Fibroblast of peridontal ligament (primary cell): ENCODE results near the gene MTRR.

Experiments
- DNase-seq: peaks from one replicate; pipeline ENCODE4 v3.0.0-alpha.2; 2010; ENCODE audit errors: extremely low read depth

MTRR gene

GRCh38 chr5:7868773-7869473 is at the start of gene MTRR, which contains the start of gene FASTKD3:
Gene MTRR (plus strand): TSS chr5:7869148. CDS start chr5:7870795, 1,647 bp downstream.
Gene FASTKD3 (minus strand): TSS chr5:7869031. CDS start chr5:7868083, 948 bp downstream.
- peak; percentile 89 for DNase-seq

GRCh38 chr5:7822449-7822848 is 46.5 kb upstream of the MTRR start:
- DNase-seq = no peak

DNA sequence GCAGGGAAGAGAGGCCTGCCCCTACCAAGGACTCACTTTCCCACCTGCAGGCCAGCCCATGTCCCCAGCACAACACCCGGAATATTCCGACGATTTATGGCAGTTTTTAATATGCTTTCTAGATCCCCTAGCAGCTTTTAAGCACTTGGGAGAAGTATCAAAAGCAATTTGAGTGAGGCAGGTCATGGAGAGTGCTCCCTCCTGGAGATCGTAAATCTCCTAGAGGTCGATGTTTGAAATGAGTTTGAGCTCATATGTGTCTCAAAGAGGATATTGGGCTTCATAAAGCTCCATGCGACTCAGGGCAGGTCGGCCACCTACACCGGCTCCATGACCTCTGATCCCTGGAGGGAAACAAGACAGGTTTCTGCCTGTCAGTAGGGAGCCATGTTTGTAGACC is 45.4 kb upstream of the MTRR start:
- no peak for DNase-seq

DNA sequence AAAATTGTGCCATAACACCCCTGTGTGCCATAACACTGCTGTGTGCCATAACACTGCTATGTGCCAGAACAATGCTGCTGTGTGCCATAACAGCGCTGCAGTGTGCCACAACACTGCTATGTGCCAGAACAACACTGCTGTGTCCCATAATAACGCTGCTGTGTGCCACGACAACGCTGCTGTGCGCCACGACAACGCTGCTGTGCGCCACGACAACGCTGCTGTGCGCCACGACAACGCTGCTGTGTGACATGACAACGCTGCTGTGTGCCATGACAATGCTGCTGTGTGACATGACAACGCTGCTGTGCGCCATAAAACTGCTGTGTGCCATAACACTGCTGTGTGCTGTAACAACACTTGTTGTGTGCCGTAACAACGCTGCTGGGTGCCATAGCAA is 44.0 kb upstream of the MTRR start:
- DNase-seq = no peak

GRCh38 chr5:7825630-7826029 is 43.3 kb upstream of the MTRR start:
- no peak for DNase-seq

DNA sequence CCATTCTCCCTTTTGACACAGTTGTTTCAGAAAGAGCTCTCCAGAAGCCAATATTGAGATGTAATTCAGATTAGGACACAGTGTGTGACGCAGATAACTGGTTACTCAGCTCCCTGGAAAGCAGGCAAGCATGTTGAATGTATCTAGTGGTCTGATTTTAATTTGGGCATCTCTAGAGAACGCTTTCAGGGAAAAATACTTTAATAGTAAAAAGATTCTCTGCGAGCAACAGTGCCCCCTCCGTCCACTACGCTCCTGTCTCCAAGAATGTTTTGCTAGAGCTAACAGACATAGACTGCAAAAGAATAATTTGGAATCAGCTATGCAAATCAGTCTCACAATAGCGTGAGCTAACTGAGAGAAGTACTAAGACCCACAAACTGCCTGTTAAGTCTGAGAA is 41.3 kb upstream of the MTRR start:
- peak; percentile 73 for DNase-seq

- DNase-seq = no peak
Measured at GRCh38 chr5:7828269-7828668, 40.7 kb upstream of the MTRR start.

DNA sequence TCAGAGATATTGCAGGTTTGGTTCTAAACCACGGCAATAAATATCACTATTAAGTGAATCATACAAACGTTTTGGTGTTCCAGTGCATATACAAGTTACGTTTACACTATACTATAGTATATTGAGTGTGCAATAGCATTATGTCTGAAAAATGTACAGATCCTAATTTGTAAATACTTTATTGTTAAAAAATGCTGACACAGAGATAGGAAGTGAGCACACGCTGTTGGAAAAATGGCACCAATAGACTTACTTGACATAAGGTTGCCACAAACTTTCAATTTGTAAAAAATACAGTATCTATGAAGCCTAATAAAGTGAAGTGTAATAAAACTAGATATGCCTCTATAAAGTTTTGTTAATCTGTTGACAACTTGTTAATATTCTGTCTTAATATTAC is 34.0 kb upstream of the MTRR start:
- DNase-seq = no peak

DNA sequence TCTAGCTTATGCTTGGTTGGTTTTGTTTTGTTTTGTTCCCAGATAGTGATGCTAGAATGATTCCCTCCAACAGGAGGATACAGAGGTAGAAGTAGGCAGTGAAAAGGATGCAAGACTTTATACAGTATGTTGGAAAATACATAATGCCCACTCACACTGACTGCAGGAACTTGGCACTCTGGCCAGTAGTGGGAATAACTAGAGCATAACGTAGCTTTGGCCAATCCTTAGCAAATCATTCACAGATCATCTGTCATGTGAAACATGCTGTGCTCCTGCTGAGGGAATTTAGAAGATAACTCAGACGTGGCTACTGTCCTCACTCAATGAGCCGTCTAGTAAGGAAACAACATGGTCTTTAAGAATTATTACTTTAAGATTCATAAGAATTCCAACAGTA is 31.5 kb upstream of the MTRR start:
- no peak for DNase-seq

GRCh38 chr5:7842531-7842930 is 26.4 kb upstream of the MTRR start:
- DNase-seq = no peak

- DNase-seq = no peak
Measured at GRCh38 chr5:7844901-7845300, 24.0 kb upstream of the MTRR start.

DNA sequence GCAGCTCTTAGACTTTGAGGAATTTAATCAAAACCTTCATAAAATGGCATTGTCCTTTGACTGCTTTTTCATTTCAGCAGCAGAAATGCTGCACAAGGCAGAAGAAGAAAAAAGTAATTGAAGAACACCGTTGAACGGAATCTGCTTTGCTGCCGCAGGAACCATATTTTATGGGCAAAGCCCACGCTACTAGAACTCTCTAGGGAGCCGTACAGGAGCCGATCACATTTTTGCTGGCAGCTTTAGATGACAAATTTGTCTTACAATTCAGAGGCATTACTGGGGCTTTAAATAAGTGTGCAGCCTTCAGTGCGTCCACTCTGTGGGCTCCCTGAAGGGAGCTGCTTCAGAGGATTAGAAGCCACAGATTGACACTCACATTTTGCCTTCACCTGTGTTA is 23.4 kb upstream of the MTRR start:
- DNase-seq = no peak

DNA sequence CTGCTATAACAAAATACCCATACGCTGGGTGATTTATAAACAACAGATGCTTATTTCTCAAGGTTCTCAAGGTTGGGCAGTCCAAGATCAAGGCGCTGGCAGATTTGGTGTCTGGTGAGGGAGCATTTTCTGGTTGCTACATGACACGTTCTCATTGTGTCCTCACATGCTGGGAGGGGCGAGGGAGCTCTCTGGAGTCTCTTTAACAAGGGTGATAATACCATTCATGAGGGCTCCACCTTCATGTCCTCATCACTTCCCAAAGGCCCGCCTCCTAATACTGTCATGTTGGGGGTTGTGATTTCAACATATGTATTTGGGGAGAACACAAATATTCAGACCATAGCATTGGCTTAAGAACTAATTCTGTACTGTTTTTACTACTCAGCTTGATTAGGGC is 22.6 kb upstream of the MTRR start:
- no peak for DNase-seq

- peak; percentile 59 for DNase-seq
Measured at GRCh38 chr5:7848296-7848695, 20.7 kb upstream of the MTRR start.

GRCh38 chr5:7849681-7850394 is 19.1 kb upstream of the MTRR start:
- no peak for DNase-seq

DNA sequence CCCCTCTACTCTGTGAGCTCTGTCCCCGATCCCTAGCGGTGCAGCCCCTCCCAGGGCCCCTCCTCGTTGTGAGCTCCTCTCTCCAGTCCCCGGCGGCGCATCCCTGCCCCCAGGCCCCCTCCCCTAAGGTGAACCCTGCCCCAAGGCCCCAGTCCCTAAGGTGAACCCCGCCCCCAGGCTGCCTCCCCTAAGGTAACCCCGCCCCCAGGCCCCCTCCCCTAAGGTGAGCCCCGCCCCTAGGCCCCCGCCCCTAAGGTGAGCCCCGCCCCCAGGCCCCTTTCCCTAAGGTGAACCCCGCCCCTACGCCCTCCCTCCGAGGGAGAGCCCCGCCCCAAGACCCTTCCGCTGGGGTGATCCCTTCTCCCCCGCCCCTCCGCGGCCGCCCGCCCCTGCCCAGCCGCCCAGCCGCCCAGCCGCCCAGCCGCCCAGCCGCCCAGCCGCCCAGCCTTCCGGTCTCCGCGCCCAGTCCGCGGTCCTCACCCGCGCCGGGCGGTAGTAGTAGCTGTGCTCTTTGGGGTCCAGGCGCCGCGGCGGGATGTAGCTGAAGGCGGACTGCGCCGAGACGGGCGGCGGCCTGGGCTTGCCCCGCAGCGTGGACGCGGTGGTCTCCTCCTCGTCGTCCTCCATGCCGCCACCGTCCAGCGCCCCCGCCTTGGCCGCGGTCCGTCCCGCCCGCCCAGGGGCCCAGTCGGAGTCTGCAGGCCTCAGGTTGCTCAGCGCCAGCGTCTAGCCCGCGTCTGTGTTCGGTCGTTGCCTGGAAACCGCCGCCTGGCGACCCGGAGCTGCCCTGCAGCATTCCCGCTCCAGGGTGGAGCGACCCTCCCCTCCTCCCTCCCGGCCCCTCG is 18.3 kb upstream of the MTRR start, which contains the start of gene CFAP90:
TSS of gene CFAP90 (minus strand) at position 739 of the 845 bp plus-strand sequence. CDS start at position 627, 112 bp downstream.
- peak; percentile 29 for DNase-seq

DNA sequence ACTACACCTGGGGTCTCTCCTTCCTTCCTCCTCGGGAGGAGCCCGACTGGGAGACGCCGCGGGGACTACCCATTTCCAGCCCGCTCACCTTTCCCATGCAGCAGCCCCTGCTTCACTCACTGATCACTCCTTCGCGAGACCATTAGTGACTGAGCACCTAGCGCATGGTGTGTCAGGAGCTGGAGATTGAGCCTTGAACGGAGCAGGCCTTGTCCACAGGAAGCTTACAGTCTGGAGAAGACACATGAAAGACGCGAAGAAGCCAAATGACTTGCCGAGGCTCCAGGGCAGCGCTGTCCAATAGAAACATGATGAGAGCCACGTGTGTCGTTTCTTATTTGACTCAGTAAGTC is 17.7 kb upstream of the MTRR start:
- DNase-seq = no peak

- DNase-seq = no peak
Measured at GRCh38 chr5:7851617-7852289, 17.2 kb upstream of the MTRR start.

DNA sequence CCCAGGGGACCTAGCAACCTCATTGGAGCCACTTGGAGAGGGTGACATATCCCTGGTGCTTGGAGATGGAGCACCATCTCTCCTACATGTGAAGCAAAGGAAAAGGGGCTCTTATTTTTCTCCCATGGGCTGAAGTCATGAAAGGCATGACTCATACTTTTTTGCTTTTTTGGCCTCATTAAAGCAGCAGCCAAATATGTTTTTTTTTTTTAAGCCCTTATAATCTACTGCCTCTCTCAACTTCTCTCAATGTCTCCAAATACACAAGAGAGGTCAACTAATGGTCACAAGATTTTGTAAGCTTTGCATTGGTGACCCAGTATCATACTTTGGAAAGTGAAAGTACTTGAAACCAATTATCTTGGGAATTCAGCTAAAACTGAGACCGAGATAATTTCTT is 16.4 kb upstream of the MTRR start:
- DNase-seq = peak; percentile 51

DNA sequence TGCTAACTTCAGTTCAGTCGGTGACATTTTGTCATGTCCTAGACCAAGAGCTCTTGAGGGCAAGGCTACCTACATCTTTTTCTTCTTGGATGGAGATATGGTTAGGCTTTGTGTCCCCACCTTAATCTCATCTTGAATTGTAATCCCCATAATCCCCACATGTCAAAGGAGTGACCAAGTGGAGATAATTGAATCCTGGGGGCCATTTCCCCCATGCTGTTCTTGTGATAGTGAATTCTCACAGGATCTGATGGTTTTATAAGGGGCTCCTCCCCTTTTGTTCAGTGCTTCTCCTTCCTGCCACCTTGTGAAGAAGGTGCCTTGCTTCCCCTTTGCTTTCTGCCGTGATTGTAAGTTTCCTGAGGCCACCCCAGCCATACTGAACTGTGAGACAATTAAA is 16.0 kb upstream of the MTRR start:
- DNase-seq = no peak

DNA sequence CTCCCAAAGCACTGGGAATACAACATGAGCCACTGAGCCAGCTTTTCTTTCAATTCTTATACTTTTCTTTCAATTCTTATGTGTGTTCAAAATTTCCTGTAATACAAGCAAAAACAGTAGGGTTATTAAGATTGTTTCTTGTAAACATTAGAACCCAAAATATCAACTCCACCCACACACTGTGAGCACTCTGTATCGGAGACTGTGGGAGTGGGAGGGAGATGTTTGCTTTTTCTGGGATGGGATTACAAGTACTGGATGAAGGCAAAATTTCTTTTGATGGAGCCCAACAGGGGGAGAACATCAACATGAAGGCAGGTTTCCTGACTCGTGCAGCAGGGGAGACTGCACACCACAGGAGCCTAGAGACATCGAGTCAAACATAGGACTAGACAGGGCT is 13.3 kb upstream of the MTRR start:
- no peak for DNase-seq

DNA sequence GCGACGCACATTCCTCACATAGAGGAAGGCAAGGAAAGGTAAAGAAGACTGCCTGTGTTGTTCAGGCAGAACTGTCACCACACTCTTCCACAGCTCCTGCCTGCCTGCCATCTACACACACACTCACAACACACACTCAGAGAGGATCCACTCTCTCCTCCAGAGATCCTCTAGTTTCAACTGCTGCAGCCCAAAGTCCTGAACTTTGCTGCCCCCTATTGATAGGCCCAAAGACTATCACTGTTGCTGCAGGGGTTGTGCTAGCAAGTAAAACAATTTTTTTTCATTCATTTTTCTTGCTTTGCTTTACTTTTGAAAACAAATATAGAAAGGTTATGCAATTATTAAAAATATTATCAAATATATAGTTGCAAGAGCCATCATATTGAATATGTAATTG is 12.1 kb upstream of the MTRR start:
- DNase-seq = peak; percentile 48
